ENCODE data around the gene SHF. TPM values are rescaled to one million over a fixed set of nuclear protein-coding genes. Genes with fewer than 3 reads are reported as not detected.

The SHF gene
- total RNA-seq, 2 donors from 2014 or later: 42.0 to 53.8 TPM

- Histone ChIP-seq H3K36me3 (ENCODE audit: control insufficient read depth, insufficient read depth, low read length) (no peaks in the 10 kb centered on the region), H3K4me3 (ENCODE audit: low read length) (no peak overlapping the region), H3K9ac (ENCODE audit: extremely low read depth, low read length, poor library complexity, severe bottlenecking) (no peak overlapping the region), H3K4me1 (ENCODE audit: control insufficient read depth, insufficient read depth, low read length) (no peaks in the 10 kb centered on the region), H3K9me3 (ENCODE audit: control insufficient read depth, low read length) (peaks cover 35% of the 10 kb centered on the region), H3K27me3 (ENCODE audit: control insufficient read depth, insufficient read depth, low read length, poor library complexity, severe bottlenecking) (no peaks in the 10 kb centered on the region), H3K27ac (ENCODE audit: low read depth, low read length) (no peak overlapping the region)
- no peaks in the 10 kb centered on the region for H3K36me3 Mint-ChIP-seq (ENCODE audit: low read depth)
- H3K4me1 Mint-ChIP-seq: peaks cover 3% of the 10 kb centered on the region
- H3K27me3 Mint-ChIP-seq (ENCODE audit: insufficient read depth): peaks cover 44% of the 10 kb centered on the region
- DNase-seq: no peak
- 96 to 100% methylated on average over 2 to 3 of the region's 4 CpGs for WGBS, 2 experiments (ENCODE audit: insufficient coverage in 1 of 2, insufficient read length in 1 of 2)
- H3K27ac Mint-ChIP-seq: no peak overlapping the region
- no peak overlapping the region for H3K4me3 Mint-ChIP-seq
- peaks cover 46% of the 10 kb centered on the region for H3K9me3 Mint-ChIP-seq
- TF ChIP-seq CTCF (conservative IDR thresholded peaks at IDR 0.05): no peak
These were observed 44.2 kb upstream of the SHF start for GRCh38 chr15:45231864-45232562.

- H3K27ac ChIP-seq (ENCODE audit: low read depth, low read length): no peak overlapping the region
- WGBS, 2 experiments (ENCODE audit: insufficient coverage in 1 of 2, insufficient read length in 1 of 2): 96% methylated on average over 3 of the region's 3 CpGs; no CpG with 5 or more reads in 1 of the 2 experiments
These were observed 43.4 kb upstream of the SHF start for GRCh38 chr15:45231132-45231531.

GRCh38 chr15:45230245-45230965, 42.6 kb upstream of the SHF start:
- Mint-ChIP-seq H3K9me3 (peaks cover 32% of the 10 kb centered on the region), H3K4me3 (no peak overlapping the region), H3K27ac (no peak overlapping the region), H3K4me1 (peaks cover 13% of the 10 kb centered on the region), H3K36me3 (ENCODE audit: low read depth) (no peaks in the 10 kb centered on the region), H3K27me3 (ENCODE audit: insufficient read depth) (peaks cover 42% of the 10 kb centered on the region)
- Histone ChIP-seq H3K9ac (ENCODE audit: extremely low read depth, low read length, poor library complexity, severe bottlenecking) (no peak overlapping the region), H3K27me3 (ENCODE audit: control insufficient read depth, insufficient read depth, low read length, poor library complexity, severe bottlenecking) (no peaks in the 10 kb centered on the region), H3K4me1 (ENCODE audit: control insufficient read depth, insufficient read depth, low read length) (peaks cover 2% of the 10 kb centered on the region), H3K27ac (ENCODE audit: low read depth, low read length) (no peak overlapping the region), H3K4me3 (ENCODE audit: low read length) (no peak overlapping the region), H3K36me3 (ENCODE audit: control insufficient read depth, insufficient read depth, low read length) (no peaks in the 10 kb centered on the region), H3K9me3 (ENCODE audit: control insufficient read depth, low read length) (peaks cover 29% of the 10 kb centered on the region)
- WGBS, 2 experiments (ENCODE audit: insufficient coverage in 1 of 2, insufficient read length in 1 of 2): 0% methylated on average over 1 of the region's 1 CpG
- no peak for DNase-seq
- no peak for TF ChIP-seq CTCF (conservative IDR thresholded peaks at IDR 0.05)

More at GRCh38 chr15:45231132-45231531, 43.4 kb upstream of the SHF start:
- H3K9me3 ChIP-seq (ENCODE audit: control insufficient read depth, low read length): peaks cover 31% of the 10 kb centered on the region
- no peak overlapping the region for H3K4me3 Mint-ChIP-seq
- TF ChIP-seq CTCF (conservative IDR thresholded peaks at IDR 0.05): no peak
- H3K4me1 Mint-ChIP-seq: peaks cover 11% of the 10 kb centered on the region
- no peaks in the 10 kb centered on the region for H3K36me3 Mint-ChIP-seq (ENCODE audit: low read depth)
- peaks cover 38% of the 10 kb centered on the region for H3K9me3 Mint-ChIP-seq
- peaks cover 42% of the 10 kb centered on the region for H3K27me3 Mint-ChIP-seq (ENCODE audit: insufficient read depth)
- no peak overlapping the region for H3K9ac ChIP-seq (ENCODE audit: extremely low read depth, low read length, poor library complexity, severe bottlenecking)
- peaks cover 2% of the 10 kb centered on the region for H3K4me1 ChIP-seq (ENCODE audit: control insufficient read depth, insufficient read depth, low read length)
- no peak overlapping the region for H3K27ac Mint-ChIP-seq
- DNase-seq: no peak
- no peak overlapping the region for H3K4me3 ChIP-seq (ENCODE audit: low read length)
- no peaks in the 10 kb centered on the region for H3K36me3 ChIP-seq (ENCODE audit: control insufficient read depth, insufficient read depth, low read length)
- H3K27me3 ChIP-seq (ENCODE audit: control insufficient read depth, insufficient read depth, low read length, poor library complexity, severe bottlenecking): no peaks in the 10 kb centered on the region

All from endodermal cell (in vitro differentiated cells).